ENCODE data around the gene CKB.

The CKB gene

DNA sequence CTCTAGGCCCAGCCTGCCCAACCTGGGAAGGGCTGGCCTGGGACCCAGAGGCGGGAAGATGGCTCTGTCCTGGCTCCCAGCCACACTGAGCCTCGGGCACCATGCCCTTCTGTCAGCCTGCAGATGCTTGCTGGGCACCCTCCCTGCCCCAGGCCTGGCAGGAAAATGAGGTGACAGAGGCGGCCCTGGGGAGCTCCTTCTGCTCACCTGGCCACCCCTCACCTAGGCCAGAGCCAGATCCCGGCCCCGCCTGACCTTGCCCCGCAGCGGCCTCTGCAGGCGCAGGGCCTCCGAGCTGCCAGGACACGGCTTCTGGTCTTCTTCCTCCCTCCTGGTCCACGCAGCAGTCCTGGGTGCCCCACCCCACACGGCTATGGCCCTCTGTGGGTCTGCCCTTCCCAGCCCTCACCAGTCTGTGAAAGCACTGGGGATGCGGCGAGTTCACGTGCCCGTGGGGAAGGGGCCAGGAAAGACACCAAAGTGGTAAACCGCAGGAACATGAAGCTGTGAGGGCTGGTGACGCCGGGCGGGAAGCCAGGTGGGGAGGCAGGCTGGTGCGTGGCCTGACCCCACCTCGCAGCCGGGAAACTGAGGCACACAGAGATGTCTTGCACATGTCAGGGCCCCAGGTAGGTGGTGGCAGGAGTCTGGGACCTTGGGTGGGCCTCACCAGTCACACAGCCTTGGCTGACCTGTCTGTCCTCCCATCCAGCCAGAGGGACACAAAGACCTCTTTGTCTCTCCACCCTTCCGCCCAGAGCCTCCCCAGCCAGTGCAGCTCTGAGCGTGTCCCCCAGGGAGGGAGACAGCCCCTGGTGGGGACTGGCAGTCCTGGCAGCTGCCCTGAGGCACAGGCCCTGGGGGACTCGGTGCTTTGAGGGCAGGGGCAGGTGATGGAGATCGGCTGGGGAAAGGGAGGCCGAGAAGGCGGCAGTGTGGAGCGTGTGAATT is 27.0 kb upstream of the CKB start:
- no peak for DNase-seq

DNA sequence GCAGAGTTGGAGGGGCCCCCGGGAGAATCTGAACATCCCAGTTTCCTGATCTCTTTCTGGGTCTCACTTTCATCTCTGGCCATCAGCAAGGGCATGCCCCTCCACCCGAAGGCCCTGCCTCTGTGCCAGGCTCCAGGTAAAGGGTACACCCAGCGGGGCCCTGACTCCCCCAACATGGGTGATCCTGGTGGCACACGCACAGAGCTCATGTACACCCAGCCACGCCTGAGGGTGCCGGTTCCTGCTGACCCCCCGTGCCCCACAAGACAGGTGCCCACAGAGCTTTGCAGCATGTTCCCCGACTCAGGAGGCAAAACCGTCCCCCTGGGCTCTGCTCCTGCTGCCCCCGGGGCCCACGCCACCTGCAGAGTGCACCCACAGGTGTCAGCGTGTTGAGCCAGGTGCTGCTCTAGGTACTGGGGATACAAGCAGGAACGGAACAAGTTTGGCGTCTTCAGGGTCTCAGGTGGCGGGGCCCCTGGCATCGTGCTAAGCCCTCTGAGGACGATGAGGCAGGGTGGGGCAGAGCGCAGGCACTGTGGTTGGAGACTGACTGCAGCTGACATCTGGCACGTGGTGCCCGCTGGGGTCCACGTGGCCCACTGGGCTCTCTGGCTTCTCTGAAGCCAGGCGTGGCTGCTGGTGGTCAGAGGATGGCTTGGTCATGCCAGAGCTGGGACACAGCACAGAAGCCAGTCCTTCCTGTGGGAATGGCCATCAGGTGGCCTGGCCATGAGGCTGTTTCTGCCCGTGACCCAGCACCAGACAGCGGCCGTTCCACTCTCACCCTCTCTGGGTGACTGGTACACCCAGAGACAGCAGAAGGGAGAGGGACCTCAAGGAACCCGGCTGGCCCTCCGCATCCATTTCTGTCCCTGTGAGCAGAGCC is 26.1 kb upstream of the CKB start:
- DNase-seq, result no peak

DNA sequence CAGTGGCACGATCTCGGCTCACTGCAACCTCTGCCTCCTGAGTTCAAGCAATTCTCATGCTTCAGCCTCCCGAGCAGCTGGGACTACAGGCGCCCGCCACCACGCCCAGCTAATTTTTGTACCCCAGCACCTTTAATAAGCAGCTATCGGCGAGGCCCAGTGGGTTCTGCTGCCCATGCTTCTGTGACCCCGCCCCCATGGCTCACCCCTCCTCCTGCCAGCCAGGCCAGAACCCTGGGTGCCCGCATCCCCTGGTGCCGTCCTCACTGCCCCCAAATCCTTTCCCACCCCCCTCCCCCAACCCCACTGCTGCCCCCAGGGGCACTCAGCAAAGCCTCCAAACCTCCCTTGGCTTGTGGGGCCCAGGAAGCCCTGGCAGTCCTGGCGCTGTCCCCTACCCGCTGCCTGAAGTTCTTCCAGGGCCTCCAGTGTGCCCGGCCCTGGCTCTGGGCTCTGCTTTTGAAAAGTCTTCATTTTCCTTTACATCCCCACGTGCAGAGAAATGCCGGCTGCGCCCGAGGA is 25.4 kb upstream of the CKB start:
- DNase-seq, result no peak

DNA sequence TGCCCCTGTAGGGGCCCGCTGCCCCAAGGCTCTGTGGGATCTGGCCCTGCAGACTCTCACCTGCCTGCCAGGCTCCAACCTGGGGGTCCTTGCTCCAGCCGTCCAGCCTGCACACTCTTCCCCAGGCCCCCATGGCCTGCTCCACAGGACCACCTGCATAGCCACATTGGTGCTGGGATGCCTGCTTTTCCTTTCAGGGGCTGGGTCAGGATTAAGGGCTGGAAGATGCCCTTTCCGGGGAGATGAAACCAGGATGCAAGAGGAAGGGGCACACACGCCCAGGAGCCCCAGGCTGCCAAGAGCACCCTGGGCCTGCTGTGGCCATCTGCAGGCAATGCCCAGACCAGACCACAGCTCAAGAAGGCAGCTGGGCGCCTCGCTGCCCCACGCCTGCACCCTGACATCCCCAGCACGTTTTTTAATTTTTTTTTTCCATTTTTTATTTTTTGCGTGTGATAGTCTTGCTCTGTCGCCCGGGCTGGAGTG is 24.9 kb upstream of the CKB start:
- DNase-seq, result no peak

DNA sequence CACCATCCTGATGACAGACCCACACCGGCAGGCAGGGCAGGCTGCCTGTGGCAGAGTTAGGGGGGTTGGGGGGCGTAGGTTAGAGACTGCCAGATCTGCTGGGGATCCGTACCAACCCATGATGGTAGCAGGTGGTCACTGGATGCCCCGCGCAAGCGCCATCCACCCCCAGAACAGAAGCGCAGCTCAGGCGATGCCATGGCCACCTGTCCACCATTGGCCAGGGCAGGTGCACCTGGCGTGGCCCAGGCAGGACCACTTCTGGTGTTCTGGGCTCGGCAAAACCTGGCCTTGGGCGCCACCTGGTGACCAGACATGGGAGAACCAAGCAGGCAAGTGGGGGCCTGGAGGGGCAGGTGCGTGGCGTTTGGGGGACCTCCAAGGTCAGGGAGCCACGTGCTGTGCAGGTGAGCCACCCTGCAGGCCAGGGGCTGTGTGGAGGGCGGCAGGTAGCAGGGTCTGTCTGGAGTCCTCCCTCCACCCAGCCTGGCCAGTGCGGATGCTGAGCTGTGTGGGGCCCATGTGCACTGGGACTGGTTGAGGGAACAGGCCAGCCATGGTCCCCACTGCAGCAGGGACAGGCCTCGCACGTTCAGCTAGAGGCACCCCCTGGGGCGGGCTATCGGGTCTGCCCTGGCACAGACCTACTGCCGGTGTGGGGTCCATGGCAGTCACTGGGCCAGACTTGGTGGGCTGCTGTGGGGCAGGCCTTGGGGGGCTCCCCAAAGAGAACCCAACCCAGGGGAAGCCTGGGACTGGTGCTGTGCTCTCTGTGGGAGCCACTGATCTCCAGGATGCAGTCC is 24.2 kb upstream of the CKB start:
- peak; percentile 82 to 83 for DNase-seq

DNA sequence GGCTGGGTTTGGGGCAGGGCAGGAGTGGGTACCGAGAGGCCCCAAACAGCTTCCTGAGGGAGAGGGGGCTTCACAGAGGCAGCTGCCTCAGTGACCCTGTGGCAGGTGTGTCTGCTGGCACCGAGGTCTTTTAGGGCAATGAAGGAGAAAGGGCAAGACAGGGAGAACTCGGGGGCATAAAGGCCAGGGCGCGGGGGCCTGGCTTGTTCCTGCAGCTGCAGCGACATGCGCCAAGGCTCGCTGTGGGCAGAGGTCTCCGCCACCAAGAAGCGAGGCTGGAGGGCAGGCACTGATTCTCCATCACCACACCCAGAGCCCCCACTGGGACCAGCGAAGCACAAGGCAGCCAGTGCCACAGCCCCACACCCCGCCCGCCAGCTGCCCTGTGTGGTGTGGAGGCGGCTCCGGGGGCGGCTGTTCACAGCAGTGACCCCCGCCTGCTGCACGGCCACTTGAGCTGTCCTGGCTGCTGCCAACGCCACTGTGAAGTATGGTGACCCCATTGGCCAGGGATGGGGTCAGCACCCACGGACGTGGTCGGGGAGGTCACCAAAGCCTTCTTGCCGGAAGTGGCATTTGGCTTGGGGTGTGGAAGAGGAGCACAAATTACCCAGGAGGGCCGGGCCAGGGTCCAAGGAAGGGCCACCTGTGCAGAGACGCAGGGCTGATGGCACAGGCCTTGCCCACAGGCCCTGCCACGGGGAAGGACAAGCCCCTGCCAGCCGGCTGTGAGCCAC is 23.5 kb upstream of the CKB start:
- DNase-seq, result no peak

DNA sequence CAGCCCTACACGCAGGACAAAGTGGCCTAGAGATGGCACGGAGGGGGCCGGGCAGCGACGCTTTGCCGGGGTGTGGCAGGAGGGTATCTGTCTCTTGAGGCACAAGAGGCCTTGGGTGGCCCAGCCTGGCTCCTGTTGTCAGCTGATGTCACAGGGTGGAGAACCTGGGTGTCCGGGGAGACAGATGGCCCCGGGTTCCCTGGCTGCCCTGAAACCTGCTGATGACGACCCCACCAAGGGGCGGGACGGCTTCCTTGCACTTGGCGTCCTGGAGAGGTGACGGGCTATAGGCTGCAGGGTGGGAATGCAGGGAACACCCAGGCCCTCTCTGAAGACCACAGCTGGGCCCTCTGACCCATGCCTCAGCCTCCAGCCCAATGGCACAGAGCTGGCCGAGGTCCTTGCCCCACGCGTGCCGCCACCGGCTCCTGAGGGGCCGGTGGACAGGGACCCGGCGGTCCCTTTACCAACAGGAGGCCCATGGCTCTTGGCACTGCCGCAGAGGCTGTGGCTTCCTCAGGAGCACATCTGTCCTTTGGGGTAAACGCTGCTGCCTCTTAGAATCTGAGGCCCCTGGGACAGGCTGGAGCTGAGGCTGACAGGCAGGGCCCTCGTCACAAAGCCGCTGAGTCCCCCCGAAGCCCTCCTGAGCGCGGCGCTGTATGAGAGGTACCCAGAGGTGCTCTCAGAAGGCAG is 22.7 kb upstream of the CKB start:
- DNase-seq, result no peak

DNA sequence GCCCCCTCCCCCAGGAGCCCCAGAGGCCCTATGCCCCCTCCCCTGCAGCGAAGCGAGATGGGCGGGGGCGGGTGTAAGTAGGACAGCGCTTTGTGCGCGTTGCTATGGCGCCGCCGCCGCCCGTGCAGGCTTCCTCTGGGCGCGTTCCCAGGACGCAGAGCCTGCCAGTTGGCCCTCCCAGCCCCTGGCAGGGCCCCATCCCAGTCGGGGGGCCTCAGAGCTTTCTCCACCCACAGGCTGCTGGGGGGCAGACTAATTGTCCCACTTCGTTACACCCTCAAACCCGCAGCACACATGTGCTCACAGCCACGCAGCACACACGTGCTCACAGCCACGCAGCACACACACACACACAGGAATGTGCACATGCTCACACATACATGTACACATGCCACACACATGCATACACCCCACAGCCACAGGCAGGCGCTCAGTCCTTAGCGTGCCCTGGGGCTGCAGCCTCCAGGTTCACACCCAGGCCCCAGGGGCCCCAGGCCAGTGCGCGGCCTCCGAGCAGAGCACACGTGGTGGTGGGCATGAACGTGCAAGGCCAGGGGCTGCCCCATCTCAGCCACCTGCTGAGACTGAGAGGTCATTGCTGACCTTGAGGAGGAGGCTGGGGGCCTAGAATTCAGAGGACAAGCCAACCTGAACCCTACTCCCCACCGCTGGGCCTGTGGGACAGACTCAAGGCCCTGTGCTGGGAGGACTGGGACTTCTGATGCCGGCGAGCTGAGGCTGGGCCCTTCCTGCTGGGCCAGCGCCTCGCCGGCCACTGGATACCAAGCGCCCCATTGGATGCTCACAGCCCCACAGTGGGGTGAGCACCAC is 22.0 kb upstream of the CKB start:
- no peak for DNase-seq

DNA sequence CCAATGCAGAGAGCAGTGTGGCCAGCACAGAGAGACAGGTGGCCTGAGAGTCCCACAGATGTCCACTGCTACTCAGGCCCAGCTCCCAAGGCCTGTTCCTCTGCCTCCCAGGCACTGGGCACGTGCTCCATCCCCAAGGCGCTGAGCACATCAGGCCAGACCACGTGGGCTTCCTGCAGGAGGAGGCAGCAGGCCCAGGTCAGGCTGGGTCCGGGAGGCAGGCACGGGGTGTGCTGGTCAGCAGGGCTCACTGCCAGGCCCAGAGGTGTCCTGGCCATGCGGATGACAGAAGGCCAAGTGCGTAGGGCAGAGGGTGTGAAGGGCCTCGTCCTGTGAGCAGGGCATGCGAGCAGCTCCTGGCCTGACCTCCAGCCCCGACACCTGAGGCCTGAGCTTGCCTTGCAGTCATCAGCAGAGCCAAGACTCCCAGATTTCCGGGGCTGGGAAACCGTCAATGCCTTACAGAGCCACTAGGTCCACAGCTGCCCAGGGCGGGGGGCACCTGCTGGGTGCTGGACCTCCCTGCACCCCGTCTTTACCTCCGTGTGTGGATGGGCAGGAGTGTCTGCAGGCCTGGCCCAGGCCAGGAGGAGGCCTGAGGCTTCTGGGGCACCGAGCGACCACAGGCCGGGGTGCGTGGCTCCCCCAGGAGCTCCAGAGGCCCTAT is 21.2 kb upstream of the CKB start:
- DNase-seq, result no peak

DNA sequence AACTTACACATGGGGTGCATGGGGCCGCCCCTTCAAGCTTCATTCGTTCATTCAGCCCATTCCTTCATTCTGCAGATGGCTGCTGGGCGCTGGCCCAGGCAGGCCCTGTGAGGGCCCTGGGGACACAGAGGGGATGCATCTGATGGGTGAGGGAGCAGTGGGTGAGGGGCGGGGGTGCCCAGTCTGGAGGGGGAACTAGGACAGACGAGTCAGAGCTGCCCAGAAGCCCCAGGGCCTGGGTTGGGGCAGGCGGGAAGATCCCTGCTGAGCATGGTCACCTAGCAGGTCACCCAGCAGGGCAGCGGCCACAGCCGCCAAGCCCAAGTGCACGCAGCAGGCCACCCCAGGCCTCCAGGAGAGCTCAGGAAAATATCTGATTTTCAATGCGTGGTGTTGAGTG is 20.5 kb upstream of the CKB start:
- no peak for DNase-seq

DNA sequence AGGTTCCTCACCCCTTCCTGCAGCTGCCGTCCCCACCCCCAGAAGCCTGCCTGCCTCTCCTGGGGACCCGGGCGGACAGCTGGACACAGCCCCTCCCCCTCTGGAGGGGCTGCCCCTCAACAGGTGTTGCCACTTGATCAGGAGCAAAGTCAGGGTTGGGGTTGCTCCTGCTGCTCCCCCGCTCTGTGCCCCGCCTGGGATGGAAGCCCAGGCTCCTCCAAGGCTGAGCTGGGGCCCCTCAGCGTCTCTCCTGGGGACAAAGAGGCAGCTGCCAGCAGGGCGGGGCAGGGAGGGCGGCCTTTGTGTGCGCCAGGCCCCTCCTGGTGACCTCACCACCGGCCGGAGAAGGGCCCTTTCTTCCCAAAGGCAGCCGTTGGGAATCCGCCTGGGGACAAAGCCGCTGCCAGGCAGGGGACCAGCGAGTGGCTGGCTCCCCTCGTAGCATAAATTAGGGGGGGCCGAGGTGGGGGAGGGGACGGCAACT is 20.0 kb upstream of the CKB start:
- DNase-seq, result no peak

DNA sequence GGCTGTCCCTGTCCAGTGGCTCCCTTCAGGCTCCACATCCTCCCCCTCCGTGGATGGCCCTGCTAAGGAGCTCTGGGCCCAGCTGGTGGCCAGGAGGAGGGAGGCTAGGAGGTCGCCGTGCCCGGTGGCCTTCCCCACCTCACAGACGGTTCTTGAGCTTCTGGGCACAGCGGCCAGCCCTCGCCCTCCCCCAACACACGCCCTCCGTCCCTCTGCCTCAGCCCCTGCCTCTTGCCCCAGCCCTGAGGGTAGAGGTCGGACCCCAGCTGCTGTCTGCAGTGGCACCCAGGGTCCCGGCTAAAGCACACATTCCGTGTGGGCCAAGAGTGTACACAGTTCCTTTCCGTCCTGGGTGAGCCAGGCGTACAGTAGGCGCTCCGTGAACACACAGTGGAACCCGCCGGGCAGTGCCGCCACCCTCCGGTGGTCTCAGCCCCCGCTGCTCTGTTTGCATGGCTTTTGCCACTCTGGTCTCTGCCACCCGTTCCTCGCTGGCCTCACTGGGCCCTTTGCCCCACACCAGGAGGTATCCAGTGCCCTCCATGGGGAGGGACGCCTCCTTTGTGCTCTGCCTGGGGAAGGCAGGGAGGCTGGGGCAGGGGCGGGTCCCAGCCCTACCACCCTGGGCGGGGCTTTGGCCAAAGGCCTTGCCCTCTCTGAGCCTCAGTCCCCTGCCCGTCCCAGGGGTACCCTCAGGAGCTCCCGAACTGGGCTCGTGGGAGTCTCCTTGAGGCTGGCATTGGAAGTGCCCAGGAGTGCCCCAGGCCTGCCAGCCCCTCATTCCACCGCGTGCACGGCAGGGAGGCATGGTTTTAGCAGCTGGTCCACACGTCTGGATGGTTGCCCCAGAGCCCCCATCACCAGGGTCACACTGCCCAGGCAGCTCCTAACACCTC is 19.3 kb upstream of the CKB start:
- no peak for DNase-seq

DNA sequence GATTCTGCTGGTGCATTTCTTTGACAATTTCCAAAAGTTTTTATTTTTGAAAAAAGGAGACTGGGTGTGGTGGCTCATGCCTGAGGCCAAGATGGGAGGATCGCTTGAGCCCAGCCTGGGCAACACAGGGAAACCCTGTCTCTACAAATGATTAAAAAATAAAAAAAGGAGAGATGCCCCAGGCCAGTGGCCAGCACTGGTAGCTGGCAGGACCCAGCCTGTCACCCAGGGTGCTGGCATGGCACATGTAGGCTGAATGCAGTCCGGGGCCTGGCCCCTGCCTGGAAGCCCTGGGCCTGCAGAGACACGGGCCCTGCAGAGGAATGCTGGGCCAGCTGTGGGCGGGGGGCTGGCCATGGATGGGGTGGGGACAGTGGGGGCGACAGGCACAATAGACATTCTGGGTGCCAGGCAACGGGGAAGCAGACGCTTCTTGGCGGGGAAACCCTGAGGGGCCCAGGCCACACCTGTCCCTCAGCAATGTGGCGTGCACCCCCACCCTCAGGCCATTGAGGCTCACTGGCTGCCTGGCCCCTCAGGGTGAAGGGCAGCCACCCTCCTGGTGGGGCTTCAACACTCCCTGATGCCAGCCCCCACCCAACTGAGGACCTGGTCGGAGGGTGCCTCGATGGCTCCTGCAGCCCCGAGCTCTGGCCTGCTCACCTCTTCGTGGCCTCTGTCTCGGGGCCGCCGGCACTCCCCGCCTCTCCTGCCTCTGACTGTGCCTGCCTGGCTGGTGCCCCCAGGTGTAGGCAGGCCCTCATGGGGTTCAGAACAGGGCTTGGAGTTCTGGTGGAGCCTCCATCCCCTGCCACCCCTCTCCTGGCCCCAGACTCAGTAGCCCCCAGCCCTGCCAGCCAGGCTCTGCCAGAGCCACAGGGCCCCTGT is 18.4 kb upstream of the CKB start:
- no peak for DNase-seq

DNA sequence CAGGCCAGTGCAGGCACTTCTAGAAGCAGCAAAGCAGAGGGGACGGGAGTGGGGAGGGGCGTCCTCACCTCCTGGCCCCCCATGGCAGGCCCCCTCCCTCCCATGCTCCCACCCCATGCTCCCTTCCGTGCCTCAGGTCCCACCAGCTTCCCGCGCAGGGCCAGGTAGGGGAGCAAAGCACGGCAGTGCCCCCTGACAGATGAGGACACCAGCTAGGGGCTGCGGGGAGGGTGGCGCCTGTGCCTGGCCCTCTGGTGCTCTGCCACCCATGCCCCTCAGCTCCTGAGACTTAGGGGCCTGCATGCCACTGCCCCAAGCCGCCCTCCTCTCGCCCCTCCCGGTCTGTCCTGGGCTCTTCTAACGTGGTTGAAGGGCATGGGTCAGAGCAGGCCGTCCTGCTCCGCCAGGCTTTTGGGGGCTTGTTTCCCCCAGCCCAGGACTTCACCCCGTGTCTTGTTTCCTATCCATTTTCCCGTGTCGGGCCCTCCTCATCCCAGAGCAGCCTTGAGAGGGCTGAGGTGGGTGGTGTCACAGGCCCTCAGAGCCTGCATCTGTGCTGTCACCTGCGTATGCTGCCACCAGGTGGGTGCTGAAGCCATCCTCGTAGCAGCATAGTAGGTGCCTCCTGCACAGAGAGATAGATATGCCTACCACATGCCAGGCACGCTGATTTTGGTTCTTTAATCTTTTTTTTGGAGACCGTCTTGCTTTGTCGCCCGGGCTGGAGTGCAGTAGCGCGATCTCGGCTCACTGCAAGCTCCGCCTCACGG is 16.6 kb upstream of the CKB start:
- no peak for DNase-seq

DNA sequence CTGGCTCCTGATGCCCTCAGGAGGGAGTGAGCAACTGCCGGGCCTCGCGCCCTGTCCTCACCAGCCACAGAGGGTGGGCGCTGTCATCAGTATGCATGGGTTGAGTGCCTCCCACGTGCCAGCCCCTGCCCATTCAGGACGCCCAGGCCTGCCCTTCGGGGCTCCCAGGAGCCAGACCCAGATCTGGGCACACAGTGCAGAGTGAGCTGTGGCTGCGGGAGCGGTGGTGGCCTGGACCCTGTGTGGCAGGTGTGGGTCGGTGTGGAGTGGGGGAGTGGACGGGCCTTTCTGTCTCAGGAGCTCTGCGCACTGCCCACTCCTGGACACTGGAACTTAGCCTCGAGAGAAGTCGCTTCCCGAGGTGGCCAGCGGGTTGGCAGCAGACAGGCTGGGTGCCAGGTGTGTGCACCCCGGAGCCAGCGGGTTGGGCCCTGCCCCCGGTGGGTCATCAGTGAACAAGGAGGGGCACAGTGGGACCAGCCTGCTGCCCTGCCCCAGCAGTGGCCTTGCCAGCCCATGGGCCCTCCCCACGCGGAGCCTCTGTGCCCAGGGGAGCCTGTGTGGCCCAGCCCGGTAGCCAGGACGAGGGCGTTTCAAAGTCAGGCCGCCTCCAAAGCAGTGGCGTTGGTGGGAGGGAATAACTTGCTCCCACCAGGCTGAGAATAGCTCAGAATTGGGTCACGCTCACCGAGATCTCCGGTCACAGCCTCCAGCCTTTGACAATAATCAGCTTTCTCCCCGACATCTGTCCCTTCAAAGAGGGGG is 15.8 kb upstream of the CKB start:
- DNase-seq, result no peak

All from stimulated activated CD4-positive, alpha-beta T cell treated with anti-CD3 and anti-CD28 coated beads, Interleukin-2, amount 100 ng/mL, for 24 hours (primary cell).